GM10847 (cell line): ENCODE data around the gene PRKN.

Source experiments
- POLR2A ChIP-seq: IDR thresholded peaks from 2 replicates; pipeline ENCODE4 v1.6.1; 2011; ENCODE audit not compliant: insufficient read length; ENCODE audit errors: extremely low read depth

PRKN gene

DNA sequence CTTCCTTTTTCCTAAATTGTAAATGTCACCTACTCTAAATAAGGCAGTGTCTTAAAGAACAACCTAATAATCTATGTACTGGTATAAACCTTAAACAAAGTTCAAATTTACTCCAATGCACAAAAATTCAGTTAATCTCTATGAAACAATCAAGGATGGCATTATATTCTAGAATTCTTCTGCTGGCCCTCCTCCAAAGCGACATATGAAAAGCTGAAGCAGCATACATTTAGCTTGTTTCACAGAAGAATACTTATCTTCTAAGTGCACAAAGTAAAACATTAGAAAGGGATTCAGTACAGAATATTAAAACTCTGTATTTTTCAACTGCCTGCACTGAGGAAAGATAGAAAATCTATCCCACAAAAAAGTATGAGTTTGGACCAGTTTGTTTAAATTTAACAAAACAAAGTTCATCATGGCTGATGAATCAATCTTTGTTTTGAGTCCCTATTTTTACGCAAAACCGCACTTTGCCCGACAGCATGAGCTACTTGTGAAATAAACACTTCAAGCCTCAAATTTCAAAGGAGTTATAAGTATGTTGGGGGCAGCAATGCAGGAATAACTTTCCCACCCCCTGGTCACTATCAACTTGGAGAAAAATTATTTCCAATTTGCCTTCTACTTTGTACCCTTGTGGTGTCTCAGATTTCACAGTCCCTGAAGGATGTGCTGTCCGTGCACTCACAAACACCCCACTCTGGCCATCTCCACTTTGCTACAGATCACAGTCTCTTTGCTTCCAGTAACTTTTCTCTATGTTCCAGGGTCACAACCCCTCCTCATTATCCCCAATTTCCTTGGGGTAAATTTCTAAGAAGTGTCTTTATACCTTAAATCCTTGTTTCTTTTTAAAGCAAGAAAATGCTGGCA is 238.2 kb downstream of the PRKN start:
- no peak for TF ChIP-seq POLR2A

GRCh38 chr6:162488444-162488843 is 239.1 kb downstream of the PRKN start:
- TF ChIP-seq POLR2A, result no peak

GRCh38 chr6:162485464-162485863 is 242.1 kb downstream of the PRKN start:
- TF ChIP-seq POLR2A, result no peak

GRCh38 chr6:162481938-162482337 is 245.6 kb downstream of the PRKN start:
- TF ChIP-seq POLR2A, result no peak

DNA sequence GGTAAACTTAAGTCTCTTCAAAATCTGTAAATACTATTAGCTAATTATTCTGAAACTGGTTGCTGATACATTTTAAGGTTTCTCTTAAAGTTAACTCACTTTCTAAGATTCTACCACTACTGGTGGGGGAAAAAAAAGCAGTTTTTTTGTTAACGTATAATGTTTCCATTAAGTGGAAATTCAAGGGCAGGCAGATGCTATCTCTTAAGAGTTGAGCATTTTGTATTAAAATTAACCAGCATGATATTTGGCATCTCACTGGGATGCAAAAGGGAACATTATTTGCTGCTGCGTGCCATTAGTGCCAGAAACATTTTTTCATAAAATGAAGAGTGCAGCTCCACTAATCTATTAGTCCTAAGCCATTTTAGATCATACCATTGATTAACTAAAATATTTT is 246.2 kb downstream of the PRKN start:
- no peak for TF ChIP-seq POLR2A

DNA sequence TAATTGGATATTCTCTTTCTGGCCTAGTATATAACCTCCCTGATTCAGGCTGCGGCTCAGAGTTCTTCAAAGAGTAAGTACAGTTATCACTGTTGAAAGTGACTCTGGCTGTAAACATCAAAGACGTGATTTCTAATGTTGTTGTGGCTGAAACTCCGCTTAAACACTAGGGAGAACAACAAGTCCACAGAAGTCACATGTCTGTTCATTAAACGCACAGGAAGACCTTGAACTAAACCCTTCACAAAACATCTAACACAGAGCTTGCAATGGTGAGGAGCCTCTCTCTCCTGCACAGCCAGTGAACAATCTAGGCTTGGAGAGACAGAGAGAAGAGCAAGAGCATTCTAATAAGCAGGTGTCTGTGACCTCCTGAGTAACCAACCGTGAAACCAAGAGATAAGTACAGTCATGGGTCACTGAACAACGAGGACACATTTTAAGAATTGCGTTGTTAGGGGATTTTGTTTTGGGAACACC is 249.3 kb downstream of the PRKN start:
- TF ChIP-seq POLR2A, result no peak

GRCh38 chr6:162474722-162475121 is 252.8 kb downstream of the PRKN start:
- TF ChIP-seq POLR2A, result no peak

GRCh38 chr6:162471842-162472241 is 255.7 kb downstream of the PRKN start:
- no peak for TF ChIP-seq POLR2A

DNA sequence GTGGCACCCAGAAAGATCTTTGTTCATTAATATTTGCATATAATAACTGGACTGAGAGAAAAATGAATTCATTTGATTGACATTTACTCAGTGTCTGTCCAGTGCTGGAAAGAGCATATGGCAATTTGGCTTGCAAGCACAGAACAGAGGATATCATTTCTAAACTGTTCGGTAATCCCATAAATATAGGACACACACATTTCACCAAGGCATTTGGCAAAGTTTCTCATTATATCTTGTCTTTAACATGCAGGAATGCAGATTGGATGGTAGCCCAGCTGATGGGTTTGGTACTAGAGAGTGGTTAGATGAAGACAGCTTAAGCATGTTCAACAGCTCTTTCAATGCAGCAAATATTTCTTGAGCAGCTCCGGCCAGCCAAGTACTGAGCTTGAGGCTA is 259.2 kb downstream of the PRKN start:
- TF ChIP-seq POLR2A, result no peak

- no peak for TF ChIP-seq POLR2A
Observed at GRCh38 chr6:162467679-162468078, 259.9 kb downstream of the PRKN start.

DNA sequence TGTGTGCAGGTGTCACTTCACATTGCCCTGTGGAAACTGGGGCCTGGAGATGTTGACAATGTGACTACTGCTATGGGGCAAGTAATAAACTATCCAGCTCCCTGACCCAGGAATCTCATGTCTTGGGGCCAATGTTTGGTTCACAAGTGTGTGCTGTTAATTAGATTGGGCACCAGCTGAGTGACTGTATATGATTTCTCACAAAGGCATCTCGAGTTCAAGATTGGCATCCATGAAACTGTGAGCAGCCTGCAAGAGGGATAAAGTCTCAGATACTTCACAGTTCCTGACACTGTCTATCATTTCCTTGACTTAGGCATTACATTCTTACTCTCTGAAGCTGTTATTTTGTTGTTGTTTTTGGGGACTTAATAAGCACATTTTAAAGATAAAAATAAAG is 264.0 kb downstream of the PRKN start:
- TF ChIP-seq POLR2A, result no peak

DNA sequence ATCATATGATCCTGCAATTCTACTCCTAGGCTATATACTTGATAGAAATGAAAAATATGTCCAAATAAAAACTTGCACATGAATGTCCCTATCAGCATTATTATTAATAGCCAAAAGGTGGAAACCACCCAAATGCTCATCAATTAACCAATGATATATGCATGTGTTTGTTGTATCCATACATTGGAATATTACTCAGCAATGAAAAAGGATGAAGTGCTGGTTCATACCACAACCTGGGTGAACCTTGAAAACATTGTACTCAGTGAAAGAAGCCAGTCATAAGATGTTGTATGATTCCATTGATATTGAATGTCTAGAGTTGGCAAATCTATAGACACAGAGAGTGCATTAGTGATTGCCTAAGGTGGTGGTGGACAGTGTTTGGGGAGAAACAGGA is 267.6 kb downstream of the PRKN start:
- TF ChIP-seq POLR2A, result no peak

DNA sequence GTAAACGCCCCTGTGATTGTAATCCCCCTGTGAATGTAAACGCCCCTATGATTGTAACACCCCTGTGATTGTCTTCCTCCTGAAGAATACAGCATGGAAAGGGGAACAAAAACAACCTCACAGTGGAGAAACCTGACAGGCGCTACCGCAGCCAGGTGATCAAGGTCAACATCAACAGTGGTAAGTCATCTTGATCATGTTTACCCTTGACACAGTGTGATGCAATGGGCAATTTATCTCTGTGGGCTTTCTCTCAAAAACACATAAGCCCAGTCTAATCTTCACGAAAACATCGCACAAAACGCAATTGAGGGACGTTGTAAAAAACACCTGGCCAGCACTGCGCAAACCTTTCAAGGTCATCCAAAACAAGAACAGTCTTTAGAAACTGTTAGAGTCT is 277.2 kb downstream of the PRKN start:
- no peak for TF ChIP-seq POLR2A

- no peak for TF ChIP-seq POLR2A
Observed at GRCh38 chr6:162448294-162448693, 279.3 kb downstream of the PRKN start.

- TF ChIP-seq POLR2A, result no peak
Observed at GRCh38 chr6:162443101-162443500, 284.5 kb downstream of the PRKN start.

DNA sequence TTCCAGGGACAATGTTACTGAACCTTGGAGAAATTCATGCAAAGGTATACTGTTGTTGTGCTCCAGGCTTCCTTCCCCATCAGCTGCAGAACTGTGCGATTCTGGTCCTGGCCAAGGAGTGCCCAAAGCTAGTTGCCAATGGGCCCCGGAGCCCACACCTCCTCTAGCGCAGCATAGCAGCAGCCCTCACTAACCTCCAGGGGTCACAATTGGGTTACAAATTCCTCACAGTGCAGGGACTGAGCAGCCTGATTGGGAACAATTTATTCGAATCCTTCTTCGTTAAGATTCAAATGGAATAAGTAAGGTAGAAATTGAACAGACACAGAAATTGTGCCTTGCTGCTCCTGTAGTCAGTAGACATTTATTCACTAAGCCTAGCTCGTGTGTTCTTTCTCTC is 284.9 kb downstream of the PRKN start:
- TF ChIP-seq POLR2A, result no peak

GRCh38 chr6:162441991-162442390 is 285.6 kb downstream of the PRKN start:
- TF ChIP-seq POLR2A, result no peak
